Thoracic aorta (tissue), 2 donors: ENCODE results near the gene TIPARP. TPM values are rescaled to one million over a fixed set of nuclear protein-coding genes. Genes with fewer than 3 reads are reported as not detected.
"Not testable (repeated sequence)": the region's sequence is repeated elsewhere in the genome, so short reads cannot be mapped to it uniquely, and the experiment has no call there.

Experiments used
- ATAC-seq: fragments of 150-250 bp; one replicate; pipeline ENCODE4 v1.8.0; 2017; ENCODE audit warnings: low read depth; ENCODE audit not compliant: insufficient number of reproducible peaks, low FRiP score
- DNase-seq: peaks from one replicate; pipeline ENCODE4 v3.0.0-alpha.2; 2020; ENCODE audit warnings: low spot score
- H3K27ac ChIP-seq, 2 donors: fragments of 200-600 bp; sonication (generic); 1 replicate in 1 of 2; 2 replicates in 1 of 2; pipeline ENCODE4 v1.5.1; 2016; ENCODE audit warnings: mild to moderate bottlenecking in 2 of 2, moderate library complexity in 2 of 2
- H3K27me3 ChIP-seq: fragments of 200-600 bp; sonication (generic); replicated peaks from 2 replicates; pipeline ENCODE4 v1.6.0; 2016; ENCODE audit warnings: mild to moderate bottlenecking; ENCODE audit not compliant: insufficient read depth
- H3K36me3 ChIP-seq: fragments of 200-600 bp; sonication (generic); one replicate; pipeline ENCODE4 v1.5.1; 2016
- H3K4me1 ChIP-seq, 2 donors: fragments of 200-600 bp; sonication (generic); 1 replicate in 1 of 2; 2 replicates in 1 of 2; pipeline versions ENCODE4 v1.5.1 to v1.6.0; 2016; ENCODE audit warnings: low read depth in 2 of 2, mild to moderate bottlenecking in 1 of 2; ENCODE audit not compliant: control insufficient read depth in 1 of 2
- H3K4me3 ChIP-seq: fragments of 200-600 bp; sonication (generic); 2 replicates; pipeline ENCODE4 v1.5.1; 2016; ENCODE audit warnings: mild to moderate bottlenecking
- H3K9me3 ChIP-seq: fragments of 200-600 bp; sonication (generic); 2 replicates; pipeline ENCODE4 v1.5.1; 2016
- CTCF ChIP-seq: fragments of 200-600 bp; sonication (generic); IDR thresholded peaks from one replicate; pipeline ENCODE4 v1.5.1; 2019; ENCODE audit warnings: antibody characterized with exemption
- total RNA-seq, 2 donors: library from RNA; depleted of rRNA; stranded (reverse); fragments of >200 nt; gene quantifications; one replicate each; pipeline versions ENCODE4 v1.1.0 to v1.2.3, GENCODE V29; 2016

TIPARP gene
- total RNA-seq, 2 donors from 2014 or later = 19.8 to 77.2 TPM

GRCh38 chr3:156732261-156732660 lies 57.9 kb downstream of the TIPARP start:
- no peaks in the 10 kb centered on the region for H3K36me3 ChIP-seq
- no peak for ATAC-seq
- no peak overlapping the region for H3K4me3 ChIP-seq
- H3K27ac ChIP-seq = no peak overlapping the region
- no peaks in the 10 kb centered on the region for H3K4me1 ChIP-seq
- TF ChIP-seq CTCF = no peak
- no peak for DNase-seq
- H3K27me3 ChIP-seq = no peaks in the 10 kb centered on the region
- H3K9me3 ChIP-seq = no peaks in the 10 kb centered on the region

- no peak for ATAC-seq
These were observed 58.5 kb downstream of the TIPARP start for GRCh38 chr3:156732715-156733421.

GRCh38 chr3:156734661-156735060 lies 60.3 kb downstream of the TIPARP start:
- not testable (repeated sequence) for H3K36me3 ChIP-seq, H3K27ac ChIP-seq, H3K9me3 ChIP-seq, H3K27me3 ChIP-seq, H3K4me3 ChIP-seq, ATAC-seq, DNase-seq, H3K4me1 ChIP-seq

More at GRCh38 chr3:156732715-156733421, 58.5 kb downstream of the TIPARP start:
- Histone ChIP-seq H3K9me3 (no peaks in the 10 kb centered on the region), H3K4me1 (no peaks in the 10 kb centered on the region), H3K27me3 (no peaks in the 10 kb centered on the region), H3K36me3 (no peaks in the 10 kb centered on the region), H3K4me3 (no peak overlapping the region), H3K27ac (no peak overlapping the region)
- no peak for DNase-seq
- TF ChIP-seq CTCF = no peak

- ATAC-seq = no peak
- no peak for DNase-seq
- Histone ChIP-seq H3K4me1 (no peaks in the 10 kb centered on the region), H3K4me3 (no peak overlapping the region), H3K36me3 (no peaks in the 10 kb centered on the region), H3K27me3 (no peaks in the 10 kb centered on the region), H3K9me3 (no peaks in the 10 kb centered on the region), H3K27ac (no peak overlapping the region)
- TF ChIP-seq CTCF = no peak
These were observed 61.1 kb downstream of the TIPARP start for GRCh38 chr3:156735471-156735870.

- H3K36me3 ChIP-seq, H3K27me3 ChIP-seq, H3K4me3 ChIP-seq, H3K27ac ChIP-seq, DNase-seq, H3K4me1 ChIP-seq, H3K9me3 ChIP-seq, ATAC-seq: not testable (repeated sequence)
These were observed 62.7 kb downstream of the TIPARP start for GRCh38 chr3:156737049-156737448.

- TF ChIP-seq CTCF = no peak
- Histone ChIP-seq H3K36me3 (no peaks in the 10 kb centered on the region), H3K9me3 (no peaks in the 10 kb centered on the region), H3K27ac (no peak overlapping the region), H3K27me3 (no peaks in the 10 kb centered on the region), H3K4me3 (no peak overlapping the region), H3K4me1 (no peaks in the 10 kb centered on the region)
- no peak for ATAC-seq
- no peak for DNase-seq
These were observed 63.9 kb downstream of the TIPARP start for GRCh38 chr3:156738251-156738650.
